Astrocyte (in vitro differentiated cells and primary cell): Measurements from ENCODE around the gene XYLT1. TPM values are rescaled to one million over a fixed set of nuclear protein-coding genes. Genes with fewer than 3 reads are reported as not detected.

Source experiments
- DNase-seq: peaks from one replicate; pipeline ENCODE4 v3.0.0-alpha.2; 2010; ENCODE audit warnings: low read depth
- FAIRE-seq: peaks from 2 replicates; lab custom pipeline; 2011; peaks lifted over from hg19 to GRCh38; lab: Jason Lieb, UNC
- H2AFZ ChIP-seq: 2 replicates; pipeline ENCODE4 v1.6.0; 2012; ENCODE audit warnings: low read depth, low read length, inconsistent platforms
- H3K27ac ChIP-seq: 2 replicates; pipeline ENCODE4 v1.5.1; 2011; ENCODE audit warnings: low read depth, low read length, inconsistent platforms
- H3K27me3 ChIP-seq: 2 replicates; pipeline ENCODE4 v1.6.0; 2011; ENCODE audit warnings: low read length, inconsistent platforms; ENCODE audit not compliant: insufficient read depth
- H3K36me3 ChIP-seq: 2 replicates; pipeline ENCODE4 v1.5.1; 2011; ENCODE audit warnings: low read length, inconsistent platforms; ENCODE audit not compliant: insufficient read depth
- H3K4me1 ChIP-seq: 2 replicates; pipeline ENCODE4 v1.5.1; 2011; ENCODE audit warnings: low read length, inconsistent platforms; ENCODE audit not compliant: insufficient read depth
- H3K4me2 ChIP-seq: 2 replicates; pipeline ENCODE4 v1.6.0; 2012; ENCODE audit warnings: low read length, inconsistent platforms
- H3K4me3 ChIP-seq: 2 replicates; pipeline ENCODE4 v1.5.1; 2011; ENCODE audit warnings: low read depth, mild to moderate bottlenecking, low read length, inconsistent platforms; ENCODE audit not compliant: insufficient read depth
- H3K79me2 ChIP-seq: 2 replicates; pipeline ENCODE4 v1.6.0; 2012; ENCODE audit warnings: mild to moderate bottlenecking, low read length, inconsistent platforms; ENCODE audit not compliant: insufficient read depth
- H3K9ac ChIP-seq: 2 replicates; pipeline ENCODE4 v1.6.0; 2012; ENCODE audit warnings: mild to moderate bottlenecking, low read length, inconsistent platforms
- H3K9me3 ChIP-seq: 2 replicates; pipeline ENCODE4 v1.5.1; 2012; ENCODE audit warnings: low read depth, mild to moderate bottlenecking, low read length, inconsistent platforms; ENCODE audit not compliant: insufficient read depth
- H4K20me1 ChIP-seq: 2 replicates; pipeline ENCODE4 v1.6.0; 2012; ENCODE audit warnings: low read length, inconsistent platforms; ENCODE audit not compliant: insufficient read depth
- H3K27ac Mint-ChIP-seq: one replicate; pipeline ENCODE4 v1.8.0; 2021; ENCODE audit warnings: mild to moderate bottlenecking, mixed read lengths; ENCODE audit not compliant: unreplicated experiment
- H3K27me3 Mint-ChIP-seq: one replicate; pipeline ENCODE4 v1.8.0; 2021; ENCODE audit warnings: low read depth, mixed read lengths; ENCODE audit not compliant: unreplicated experiment
- H3K36me3 Mint-ChIP-seq: one replicate; pipeline ENCODE4 v1.8.0; 2021; ENCODE audit warnings: low read depth, mixed read lengths; ENCODE audit not compliant: unreplicated experiment
- H3K4me1 Mint-ChIP-seq: one replicate; pipeline ENCODE4 v1.8.0; 2021; ENCODE audit warnings: low read depth, mixed read lengths; ENCODE audit not compliant: unreplicated experiment
- H3K4me3 Mint-ChIP-seq: one replicate; pipeline ENCODE4 v1.8.0; 2021; ENCODE audit warnings: mild to moderate bottlenecking, moderate library complexity, mixed read lengths; ENCODE audit not compliant: unreplicated experiment
- H3K9me3 Mint-ChIP-seq: one replicate; pipeline ENCODE4 v1.8.0; 2021; ENCODE audit warnings: mild to moderate bottlenecking, mixed read lengths; ENCODE audit not compliant: unreplicated experiment
- CTCF ChIP-seq: IDR thresholded peaks from 2 replicates; pipeline ENCODE4 v1.5.1; 2011; ENCODE audit warnings: low read depth, mild to moderate bottlenecking, inconsistent platforms, low read length, moderate library complexity; ENCODE audit not compliant: insufficient read depth
- EZH2 ChIP-seq: IDR thresholded peaks from 2 replicates; pipeline ENCODE4 v1.6.1; 2012; ENCODE audit warnings: mild to moderate bottlenecking, low read length, inconsistent platforms; ENCODE audit not compliant: insufficient read depth
- total RNA-seq: library from RNA; stranded (reverse); gene quantifications from 2 replicates; pipeline ENCODE4 v1.2.1, GENCODE V29; 2021

Gene XYLT1
- total RNA-seq, 1 donor from 2014 or later: 22.9 TPM

- Histone ChIP-seq H3K9me3 (no peaks in the 10 kb centered on the region), H3K79me2 (peaks cover 11% of the 10 kb centered on the region), H4K20me1 (peaks cover 70% of the 10 kb centered on the region), H3K27ac (no peak overlapping the region), H3K4me3 (no peak overlapping the region), H3K4me1 (no peaks in the 10 kb centered on the region), H3K36me3 (no peaks in the 10 kb centered on the region), H2AFZ (no peak overlapping the region), H3K27me3 (no peaks in the 10 kb centered on the region), H3K9ac (no peak overlapping the region), H3K4me2 (no peak overlapping the region)
- no peaks in the 10 kb centered on the region for H3K27me3 Mint-ChIP-seq
- no peak overlapping the region for H3K4me3 Mint-ChIP-seq
- peaks cover 7% of the 10 kb centered on the region for H3K9me3 Mint-ChIP-seq
- H3K36me3 Mint-ChIP-seq: peaks cover 6% of the 10 kb centered on the region
- H3K27ac Mint-ChIP-seq: no peak overlapping the region
- TF ChIP-seq EZH2 (no peak), CTCF (no peak)
- FAIRE-seq (no peak), DNase-seq (no peak)
- no peaks in the 10 kb centered on the region for H3K4me1 Mint-ChIP-seq
Observed at GRCh38 chr16:17213025-17213424, 257.7 kb downstream of the XYLT1 start.

- H3K27ac ChIP-seq: no peak overlapping the region
- H3K27ac Mint-ChIP-seq: no peak overlapping the region
Observed at GRCh38 chr16:17212606-17213005, 258.2 kb downstream of the XYLT1 start.

DNA sequence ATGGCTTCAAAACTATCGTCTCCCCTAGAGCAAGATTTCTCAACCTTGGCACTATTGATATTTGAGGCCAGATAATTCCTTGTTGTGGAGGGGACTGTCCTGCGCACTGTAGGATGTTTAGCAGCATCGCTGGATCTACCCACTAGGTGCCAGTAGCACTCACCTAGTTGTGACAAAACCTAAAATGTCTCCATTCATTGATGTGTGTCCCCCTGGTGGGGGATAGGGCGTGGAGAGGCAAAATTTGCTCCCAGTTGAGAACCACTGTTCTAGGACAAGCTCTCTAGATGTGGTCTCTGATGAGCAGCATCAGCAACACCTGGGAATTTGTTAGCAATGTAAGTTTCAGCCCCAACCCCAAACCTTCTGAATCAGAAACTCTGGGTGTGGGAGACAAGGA lies 259.0 kb downstream of the XYLT1 start:
- no peaks in the 10 kb centered on the region for H3K4me1 Mint-ChIP-seq
- Histone ChIP-seq H3K4me3 (no peak overlapping the region), H3K4me2 (no peak overlapping the region), H3K27me3 (no peaks in the 10 kb centered on the region), H3K27ac (no peak overlapping the region), H3K9ac (no peak overlapping the region), H3K9me3 (no peaks in the 10 kb centered on the region), H3K36me3 (no peaks in the 10 kb centered on the region), H3K79me2 (peaks cover 8% of the 10 kb centered on the region), H4K20me1 (peaks cover 64% of the 10 kb centered on the region), H3K4me1 (no peaks in the 10 kb centered on the region), H2AFZ (no peak overlapping the region)
- H3K27me3 Mint-ChIP-seq: no peaks in the 10 kb centered on the region
- H3K36me3 Mint-ChIP-seq: peaks cover 6% of the 10 kb centered on the region
- H3K27ac Mint-ChIP-seq: no peak overlapping the region
- no peak for DNase-seq
- H3K4me3 Mint-ChIP-seq: no peak overlapping the region
- peaks cover 7% of the 10 kb centered on the region for H3K9me3 Mint-ChIP-seq
- no peak for TF ChIP-seq EZH2
- TF ChIP-seq CTCF: peak; percentile 11
- FAIRE-seq: no peak

More at GRCh38 chr16:17212606-17213005, 258.2 kb downstream of the XYLT1 start:
- Histone ChIP-seq H3K4me2 (no peak overlapping the region), H3K4me3 (no peak overlapping the region), H3K9me3 (no peaks in the 10 kb centered on the region), H4K20me1 (peaks cover 68% of the 10 kb centered on the region), H3K36me3 (no peaks in the 10 kb centered on the region), H3K79me2 (peaks cover 11% of the 10 kb centered on the region), H3K4me1 (no peaks in the 10 kb centered on the region), H2AFZ (no peak overlapping the region), H3K9ac (no peak overlapping the region), H3K27me3 (no peaks in the 10 kb centered on the region)
- DNase-seq (no peak), FAIRE-seq (no peak)
- Mint-ChIP-seq H3K4me3 (no peak overlapping the region), H3K9me3 (peaks cover 7% of the 10 kb centered on the region), H3K4me1 (no peaks in the 10 kb centered on the region), H3K36me3 (peaks cover 6% of the 10 kb centered on the region), H3K27me3 (no peaks in the 10 kb centered on the region)
- no peak for TF ChIP-seq EZH2
